WTC11 (cell line): ENCODE data around the gene UBE2H. TPM values are rescaled to one million over a fixed set of nuclear protein-coding genes. Genes with fewer than 3 reads are reported as not detected.
A peak's percentile ranks its signal among the peaks of the same experiment; 100 is the strongest.

Source experiments
- ATAC-seq: fragments of 200-7000 bp; cut with Tn5 transposase; 2 replicates; pipeline ENCODE4 v1.10.0; 2021; ENCODE audit warnings: mild to moderate bottlenecking, moderate library complexity
- Bru-seq: library from RNA; stranded (reverse); fragments of 400-500 nt; gene quantifications from one replicate; lab custom pipeline; 2021; lab: Mats Ljungman, UMichigan
- CTCF ChIA-PET: fragments of 300-600 bp; sonication (Branson Sonifier 250); formaldehyde crosslinking; loops from one replicate; lab custom pipeline; 2021; ENCODE audit warnings: antibody characterized with exemption; lab: Charles Lee
- POLR2A ChIA-PET: fragments of 350-600 bp; sonication (Branson Sonifier 250); formaldehyde crosslinking; loops from one replicate; lab custom pipeline; 2021; ENCODE audit warnings: antibody characterized with exemption; lab: Charles Lee
- DNase-seq: peaks from one replicate; pipeline ENCODE4 v3.0.0; 2021; ENCODE audit warnings: low spot score
- H3K27ac Mint-ChIP-seq: 2 replicates; pipeline ENCODE4 v1.8.0; 2021; ENCODE audit warnings: mixed read lengths
- H3K27me3 Mint-ChIP-seq: 2 replicates; pipeline ENCODE4 v1.8.0; 2021; ENCODE audit warnings: low read depth, mild to moderate bottlenecking, moderate library complexity, mixed read lengths
- H3K36me3 Mint-ChIP-seq: 2 replicates; pipeline ENCODE4 v1.8.0; 2021; ENCODE audit warnings: mixed read lengths
- H3K4me1 Mint-ChIP-seq: 2 replicates; pipeline ENCODE4 v1.8.0; 2022; ENCODE audit warnings: mixed read lengths
- H3K4me3 Mint-ChIP-seq: 2 replicates; pipeline ENCODE4 v1.8.0; 2021; ENCODE audit warnings: mild to moderate bottlenecking, moderate library complexity, mixed read lengths
- H3K9me3 Mint-ChIP-seq: 2 replicates; pipeline ENCODE4 v1.8.0; 2021; ENCODE audit warnings: mixed read lengths
- CREB1 ChIP-seq: sonication (generic); formaldehyde crosslinking; IDR thresholded peaks from 2 replicates; pipeline ENCODE4 v1.8.0; 2023; ENCODE audit warnings: mild to moderate bottlenecking, missing genetic modification reagents
- CREM ChIP-seq: sonication (generic); formaldehyde crosslinking; IDR thresholded peaks from 2 replicates; pipeline ENCODE4 v1.8.1; 2022; ENCODE audit warnings: mild to moderate bottlenecking, missing genetic modification reagents, moderate library complexity
- EMX1 ChIP-seq: fragments of 250-450 bp; sonication (Bioruptor Pico); IDR thresholded peaks from 2 replicates; pipeline ENCODE4 v1.8.0; 2021; ENCODE audit warnings: mild to moderate bottlenecking
- FOXP1 ChIP-seq: sonication (generic); formaldehyde crosslinking; IDR thresholded peaks from 2 replicates; pipeline ENCODE4 v1.8.0; 2022; ENCODE audit warnings: missing genetic modification reagents, mild to moderate bottlenecking, moderate library complexity, borderline replicate concordance
- GABPB1 ChIP-seq: sonication (generic); formaldehyde crosslinking; IDR thresholded peaks from 2 replicates; pipeline ENCODE4 v1.8.1; 2023; ENCODE audit warnings: mild to moderate bottlenecking, missing genetic modification reagents
- GRHL2 ChIP-seq: fragments of 250-450 bp; sonication (Bioruptor Pico); IDR thresholded peaks from 2 replicates; pipeline ENCODE4 v1.8.0; 2022; ENCODE audit warnings: mild to moderate bottlenecking, moderate library complexity; ENCODE audit not compliant: insufficient replicate concordance, severe bottlenecking
- GTF2I ChIP-seq: fragments of 250-450 bp; sonication (Bioruptor Pico); conservative IDR thresholded peaks from 2 replicates; pipeline ENCODE4 v1.4.0; 2021; ENCODE audit warnings: mild to moderate bottlenecking
- JAZF1 ChIP-seq: fragments of 250-450 bp; sonication (Bioruptor Pico); IDR thresholded peaks from 2 replicates; pipeline ENCODE4 v1.9.0; 2021; ENCODE audit warnings: moderate library complexity, mild to moderate bottlenecking, inconsistent platforms
- KAT7 ChIP-seq: sonication (generic); formaldehyde crosslinking; IDR thresholded peaks from 2 replicates; pipeline ENCODE4 v1.8.1; 2023; ENCODE audit warnings: missing genetic modification reagents, mild to moderate bottlenecking, borderline replicate concordance
- NR1H2 ChIP-seq: sonication (generic); formaldehyde crosslinking; IDR thresholded peaks from 2 replicates; pipeline ENCODE4 v1.9.0; 2021; ENCODE audit warnings: mild to moderate bottlenecking, moderate library complexity, missing genetic modification reagents
- NR3C1 ChIP-seq: sonication (generic); formaldehyde crosslinking; conservative IDR thresholded peaks from 2 replicates; pipeline ENCODE4 v1.8.1; 2023; ENCODE audit warnings: low read depth, mild to moderate bottlenecking, missing genetic modification reagents
- SP1 ChIP-seq: sonication (generic); formaldehyde crosslinking; conservative IDR thresholded peaks from 2 replicates; pipeline ENCODE4 v1.8.1; 2022; ENCODE audit warnings: missing genetic modification reagents
- TCF7 ChIP-seq: sonication (generic); formaldehyde crosslinking; IDR thresholded peaks from 2 replicates; pipeline ENCODE4 v1.8.0; 2022; ENCODE audit warnings: mild to moderate bottlenecking, low read depth, missing genetic modification reagents, moderate library complexity
- ZNF281 ChIP-seq: sonication (generic); formaldehyde crosslinking; IDR thresholded peaks from 2 replicates; pipeline ENCODE4 v1.8.0; 2023; ENCODE audit warnings: mild to moderate bottlenecking, missing genetic modification reagents
- ZNF416 ChIP-seq: fragments of 250-450 bp; sonication (Bioruptor Pico); IDR thresholded peaks from 2 replicates; pipeline ENCODE4 v1.9.0; 2021; ENCODE audit warnings: mild to moderate bottlenecking, inconsistent platforms
- long read RNA-seq, 3 experiments: library from RNA in 1 of 3; library from capped mRNA in 1 of 3; library from polyadenylated mRNA in 1 of 3; unstranded in 2 of 3; stranded (forward) in 1 of 3; transcript quantifications; one replicate each; pipeline ENCODE4 v2.0.0, GENCODE V29; 2021
- total RNA-seq: library from RNA; stranded (reverse); gene quantifications from 3 replicates; pipeline ENCODE4 v1.2.3, GENCODE V29; 2021
- TF ChIP-seq, protein P1 (sequence below): sonication (generic); formaldehyde crosslinking; IDR thresholded peaks from 2 replicates; pipeline ENCODE4 v1.8.0; 2022; ENCODE audit warnings: mild to moderate bottlenecking, missing genetic modification reagents
- TF ChIP-seq, protein P2 (sequence below): sonication (generic); formaldehyde crosslinking; IDR thresholded peaks from 2 replicates; pipeline ENCODE4 v1.8.1; 2023; ENCODE audit warnings: mild to moderate bottlenecking, missing genetic modification reagents, moderate library complexity
- TF ChIP-seq, protein P3 (sequence below): sonication (generic); formaldehyde crosslinking; IDR thresholded peaks from 2 replicates; pipeline ENCODE4 v1.8.0; 2022; ENCODE audit warnings: missing genetic modification reagents
- TF ChIP-seq, protein P4 (sequence below): fragments of 250-450 bp; sonication (Bioruptor Pico); IDR thresholded peaks from 2 replicates; pipeline ENCODE4 v1.9.0; 2021; ENCODE audit warnings: mild to moderate bottlenecking

Gene UBE2H
- total RNA-seq, result 55.0 to 65.8 TPM (median 63.4 TPM) in 3 replicates
- Bru-seq, nascent RNA, result percentile 85 among the genes with signal in this experiment
- long read RNA-seq, experiment 1, full-length matches to known transcripts, result 310 of 390 reads
- long read RNA-seq, experiment 1, partial matches to known transcripts, result 7 of 390 reads
- long read RNA-seq, experiment 1, other reads (novel, unspliced or antisense), result 73 of 390 reads
- long read RNA-seq, experiment 2, full-length matches to known transcripts, result 62 of 140 reads
- long read RNA-seq, experiment 2, partial matches to known transcripts, result 3 of 140 reads
- long read RNA-seq, experiment 2, other reads (novel, unspliced or antisense), result 75 of 140 reads
- long read RNA-seq, experiment 3, full-length matches to known transcripts, result 1 of 13 reads
- long read RNA-seq, experiment 3, partial matches to known transcripts, result 1 of 13 reads
- long read RNA-seq, experiment 3, other reads (novel, unspliced or antisense), result 11 of 13 reads

DNA sequence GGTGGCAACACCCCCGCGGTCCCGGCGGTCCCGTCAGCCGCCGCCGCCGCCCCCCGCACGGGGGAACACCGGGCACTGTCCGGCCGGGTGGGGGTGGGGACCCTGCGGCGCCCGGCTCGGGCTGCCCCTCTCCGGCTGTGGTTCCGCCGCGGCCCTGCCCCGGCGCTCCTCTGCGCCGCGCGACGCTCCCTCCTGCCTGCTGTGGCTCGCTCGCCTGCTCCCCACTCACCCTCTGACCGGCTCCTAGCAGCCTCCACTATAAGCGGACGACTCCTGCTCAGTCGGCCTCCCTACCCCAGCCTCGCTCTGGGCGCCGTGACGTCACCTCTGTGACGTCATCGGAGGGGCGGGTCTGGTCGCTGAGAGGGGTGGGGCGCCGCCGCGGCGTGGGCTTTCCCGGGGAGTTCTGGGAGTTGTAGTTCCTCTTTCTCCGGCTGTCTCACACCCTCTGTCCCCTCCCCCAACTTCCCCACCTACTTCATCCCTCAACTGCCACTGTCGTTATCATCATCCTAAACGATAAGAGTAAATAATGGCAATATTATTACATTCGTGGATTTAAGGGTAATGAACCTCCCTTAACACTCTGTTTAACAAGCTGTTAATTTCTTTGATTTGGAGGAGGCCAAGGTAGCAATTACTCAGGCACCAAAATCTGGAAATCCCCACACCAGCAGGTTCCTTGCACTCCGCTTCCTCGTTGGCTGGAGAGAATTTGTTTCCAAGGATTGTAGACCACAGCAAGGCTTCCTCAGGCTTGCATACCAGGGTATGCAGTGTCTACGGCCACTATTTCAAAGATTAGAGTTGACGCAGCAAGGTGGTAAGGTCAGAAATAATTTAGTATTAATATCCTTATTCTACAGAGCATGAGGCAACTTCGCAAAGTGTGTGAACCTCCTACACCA is at the start of gene UBE2H:
UBE2H (minus strand) TSS at position 308 of the 908 bp plus-strand sequence. CDS start 405 bp downstream, outside the sequence.
- Mint-ChIP-seq H3K9me3 (no peaks in the 10 kb centered on the region), H3K36me3 (no peaks in the 10 kb centered on the region), H3K27ac (peak within 1 kb of the TSS; percentile 99), H3K4me3 (peak within 1 kb of the TSS; percentile 95), H3K4me1 (peaks cover 15% of the 10 kb centered on the region), H3K27me3 (no peaks in the 10 kb centered on the region; the same call in 1 of the 2 replicates)
- ChIA-PET CTCF (interaction anchor here (0.6 kb wide), 1 partner anchor 49 kb away, joined by 4 read pairs; no protein-coding TSS in a partner anchor), POLR2A (no interaction called here)
- DNase-seq, result peak; percentile 91
- TF ChIP-seq ZNF281 (CRISPR knock-in tag) (peak; percentile 80), KAT7 (CRISPR knock-in tag) (peak; percentile 92; the same call in 1 of the 2 replicates), NR3C1 (CRISPR knock-in tag) (no peak), NR1H2 (CRISPR knock-in tag) (no peak), TCF7 (CRISPR knock-in tag) (0 out of 2 replicates have a peak, but pooled peaks have one; percentile 57), SP1 (CRISPR knock-in tag) (peak; percentile 91), JAZF1 (no peak), CREM (CRISPR knock-in tag) (peak; percentile 94), GABPB1 (peak; percentile 27; the same call in 1 of the 2 replicates), CREB1 (CRISPR knock-in tag) (0 out of 2 replicates have a peak, but pooled peaks have one; percentile 30)
- peak; percentile 61 for ATAC-seq

GRCh38 chr7:129998446-129998845 is 45.7 kb upstream of the UBE2H start:
- DNase-seq (no peak), ATAC-seq (no peak)
- Mint-ChIP-seq H3K36me3 (no peaks in the 10 kb centered on the region), H3K27me3 (no peaks in the 10 kb centered on the region), H3K4me3 (no peak overlapping the region), H3K27ac (peak overlapping the region; percentile 7; the same call in 1 of the 2 replicates), H3K9me3 (peaks cover 5% of the 10 kb centered on the region; the same call in 1 of the 2 replicates), H3K4me1 (no peaks in the 10 kb centered on the region)
- TF ChIP-seq, protein P1, sequence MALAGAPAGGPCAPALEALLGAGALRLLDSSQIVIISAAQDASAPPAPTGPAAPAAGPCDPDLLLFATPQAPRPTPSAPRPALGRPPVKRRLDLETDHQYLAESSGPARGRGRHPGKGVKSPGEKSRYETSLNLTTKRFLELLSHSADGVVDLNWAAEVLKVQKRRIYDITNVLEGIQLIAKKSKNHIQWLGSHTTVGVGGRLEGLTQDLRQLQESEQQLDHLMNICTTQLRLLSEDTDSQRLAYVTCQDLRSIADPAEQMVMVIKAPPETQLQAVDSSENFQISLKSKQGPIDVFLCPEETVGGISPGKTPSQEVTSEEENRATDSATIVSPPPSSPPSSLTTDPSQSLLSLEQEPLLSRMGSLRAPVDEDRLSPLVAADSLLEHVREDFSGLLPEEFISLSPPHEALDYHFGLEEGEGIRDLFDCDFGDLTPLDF (CRISPR knock-in tag), result no peak
- TF ChIP-seq FOXP1 (CRISPR knock-in tag) (no peak), GRHL2 (CRISPR knock-in tag) (no peak), NR3C1 (CRISPR knock-in tag) (no peak), EMX1 (no peak), CREM (CRISPR knock-in tag) (no peak), KAT7 (CRISPR knock-in tag) (no peak), ZNF416 (CRISPR knock-in tag) (no peak), GTF2I (CRISPR knock-in tag) (no peak)
- TF ChIP-seq, protein P2, sequence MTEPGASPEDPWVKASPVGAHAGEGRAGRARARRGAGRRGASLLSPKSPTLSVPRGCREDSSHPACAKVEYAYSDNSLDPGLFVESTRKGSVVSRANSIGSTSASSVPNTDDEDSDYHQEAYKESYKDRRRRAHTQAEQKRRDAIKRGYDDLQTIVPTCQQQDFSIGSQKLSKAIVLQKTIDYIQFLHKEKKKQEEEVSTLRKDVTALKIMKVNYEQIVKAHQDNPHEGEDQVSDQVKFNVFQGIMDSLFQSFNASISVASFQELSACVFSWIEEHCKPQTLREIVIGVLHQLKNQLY (CRISPR knock-in tag), result no peak
- TF ChIP-seq, protein P3, sequence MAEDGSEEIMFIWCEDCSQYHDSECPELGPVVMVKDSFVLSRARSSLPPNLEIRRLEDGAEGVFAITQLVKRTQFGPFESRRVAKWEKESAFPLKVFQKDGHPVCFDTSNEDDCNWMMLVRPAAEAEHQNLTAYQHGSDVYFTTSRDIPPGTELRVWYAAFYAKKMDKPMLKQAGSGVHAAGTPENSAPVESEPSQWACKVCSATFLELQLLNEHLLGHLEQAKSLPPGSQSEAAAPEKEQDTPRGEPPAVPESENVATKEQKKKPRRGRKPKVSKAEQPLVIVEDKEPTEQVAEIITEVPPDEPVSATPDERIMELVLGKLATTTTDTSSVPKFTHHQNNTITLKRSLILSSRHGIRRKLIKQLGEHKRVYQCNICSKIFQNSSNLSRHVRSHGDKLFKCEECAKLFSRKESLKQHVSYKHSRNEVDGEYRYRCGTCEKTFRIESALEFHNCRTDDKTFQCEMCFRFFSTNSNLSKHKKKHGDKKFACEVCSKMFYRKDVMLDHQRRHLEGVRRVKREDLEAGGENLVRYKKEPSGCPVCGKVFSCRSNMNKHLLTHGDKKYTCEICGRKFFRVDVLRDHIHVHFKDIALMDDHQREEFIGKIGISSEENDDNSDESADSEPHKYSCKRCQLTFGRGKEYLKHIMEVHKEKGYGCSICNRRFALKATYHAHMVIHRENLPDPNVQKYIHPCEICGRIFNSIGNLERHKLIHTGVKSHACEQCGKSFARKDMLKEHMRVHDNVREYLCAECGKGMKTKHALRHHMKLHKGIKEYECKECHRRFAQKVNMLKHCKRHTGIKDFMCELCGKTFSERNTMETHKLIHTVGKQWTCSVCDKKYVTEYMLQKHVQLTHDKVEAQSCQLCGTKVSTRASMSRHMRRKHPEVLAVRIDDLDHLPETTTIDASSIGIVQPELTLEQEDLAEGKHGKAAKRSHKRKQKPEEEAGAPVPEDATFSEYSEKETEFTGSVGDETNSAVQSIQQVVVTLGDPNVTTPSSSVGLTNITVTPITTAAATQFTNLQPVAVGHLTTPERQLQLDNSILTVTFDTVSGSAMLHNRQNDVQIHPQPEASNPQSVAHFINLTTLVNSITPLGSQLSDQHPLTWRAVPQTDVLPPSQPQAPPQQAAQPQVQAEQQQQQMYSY, result no peak
- TF ChIP-seq, protein P4, sequence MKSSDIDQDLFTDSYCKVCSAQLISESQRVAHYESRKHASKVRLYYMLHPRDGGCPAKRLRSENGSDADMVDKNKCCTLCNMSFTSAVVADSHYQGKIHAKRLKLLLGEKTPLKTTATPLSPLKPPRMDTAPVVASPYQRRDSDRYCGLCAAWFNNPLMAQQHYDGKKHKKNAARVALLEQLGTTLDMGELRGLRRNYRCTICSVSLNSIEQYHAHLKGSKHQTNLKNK (CRISPR knock-in tag), result no peak
- CTCF ChIA-PET, result interaction anchor here (1.8 kb wide), 1 partner anchor 12 kb away, joined by 6 read pairs; no protein-coding TSS in a partner anchor
- POLR2A ChIA-PET, result no interaction called here
